Measurements from ENCODE around the gene KLHL41. TPM values are rescaled to one million over a fixed set of nuclear protein-coding genes. Genes with fewer than 3 reads are reported as not detected.
A peak's percentile ranks its signal among the peaks of the same experiment; 100 is the strongest.
"Not testable (repeated sequence)": the region's sequence is repeated elsewhere in the genome, so short reads cannot be mapped to it uniquely, and the experiment has no call there.

Gene KLHL41
- total RNA-seq, 1 donor from 2014 or later = 2.2 TPM

DNA sequence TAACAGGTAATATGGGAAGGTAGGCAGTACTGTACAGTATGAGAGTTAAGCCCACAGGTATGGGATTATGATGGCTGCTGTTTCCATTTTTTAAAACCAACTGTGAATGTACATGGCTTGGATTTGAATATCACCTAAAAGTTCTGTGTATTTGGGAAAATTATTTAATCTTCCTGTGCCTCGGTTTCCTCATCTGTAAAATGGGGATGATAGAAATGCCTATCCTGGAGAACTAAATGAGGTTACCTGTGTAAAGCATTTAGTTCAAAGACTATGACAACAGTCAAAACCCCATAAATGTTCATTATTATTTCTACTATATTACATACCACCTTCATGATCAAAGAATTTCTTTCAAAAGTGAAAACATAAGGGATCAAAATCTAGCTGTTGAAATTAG is 3.6 kb downstream of the KLHL41 start:
- no peaks in the 10 kb centered on the region for H3K36me3 Mint-ChIP-seq (ENCODE audit: low read depth)
- no peak overlapping the region for H3K27ac Mint-ChIP-seq (ENCODE audit: unreplicated experiment)
- peaks cover under 1% of the 10 kb centered on the region for H3K9me3 Mint-ChIP-seq (ENCODE audit: low read depth)
- H3K27me3 Mint-ChIP-seq (ENCODE audit: low read depth) = no peaks in the 10 kb centered on the region
- TF ChIP-seq, protein P1, sequence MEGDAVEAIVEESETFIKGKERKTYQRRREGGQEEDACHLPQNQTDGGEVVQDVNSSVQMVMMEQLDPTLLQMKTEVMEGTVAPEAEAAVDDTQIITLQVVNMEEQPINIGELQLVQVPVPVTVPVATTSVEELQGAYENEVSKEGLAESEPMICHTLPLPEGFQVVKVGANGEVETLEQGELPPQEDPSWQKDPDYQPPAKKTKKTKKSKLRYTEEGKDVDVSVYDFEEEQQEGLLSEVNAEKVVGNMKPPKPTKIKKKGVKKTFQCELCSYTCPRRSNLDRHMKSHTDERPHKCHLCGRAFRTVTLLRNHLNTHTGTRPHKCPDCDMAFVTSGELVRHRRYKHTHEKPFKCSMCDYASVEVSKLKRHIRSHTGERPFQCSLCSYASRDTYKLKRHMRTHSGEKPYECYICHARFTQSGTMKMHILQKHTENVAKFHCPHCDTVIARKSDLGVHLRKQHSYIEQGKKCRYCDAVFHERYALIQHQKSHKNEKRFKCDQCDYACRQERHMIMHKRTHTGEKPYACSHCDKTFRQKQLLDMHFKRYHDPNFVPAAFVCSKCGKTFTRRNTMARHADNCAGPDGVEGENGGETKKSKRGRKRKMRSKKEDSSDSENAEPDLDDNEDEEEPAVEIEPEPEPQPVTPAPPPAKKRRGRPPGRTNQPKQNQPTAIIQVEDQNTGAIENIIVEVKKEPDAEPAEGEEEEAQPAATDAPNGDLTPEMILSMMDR (IDR thresholded peaks at IDR 0.05) = no peak
- H3K4me3 Mint-ChIP-seq (ENCODE audit: unreplicated experiment) = no peak overlapping the region
- H3K4me1 Mint-ChIP-seq (ENCODE audit: low read depth) = peaks cover 48% of the 10 kb centered on the region
- no peak for DNase-seq (ENCODE audit: low spot score)

DNA sequence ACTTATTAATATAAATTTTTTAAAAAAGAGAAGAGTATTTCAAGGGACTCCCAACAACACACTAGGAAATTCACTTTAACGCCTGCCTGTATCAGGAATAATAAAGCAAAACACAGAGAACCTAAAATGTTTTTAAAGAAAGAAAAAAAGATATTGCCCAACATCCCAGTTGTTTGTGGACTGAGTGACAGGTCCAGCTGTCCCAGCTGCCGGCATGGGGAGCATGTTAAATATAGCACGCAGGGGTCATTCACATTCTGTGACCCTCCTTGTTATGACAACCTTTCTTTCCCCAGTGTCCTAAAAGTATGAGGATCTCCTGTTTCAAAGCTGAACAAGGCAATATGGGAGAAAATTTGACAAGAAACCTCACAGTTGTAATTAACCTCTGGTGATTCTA is 4.4 kb downstream of the KLHL41 start:
- H3K4me3 Mint-ChIP-seq (ENCODE audit: unreplicated experiment) = no peak overlapping the region
- H3K27me3 Mint-ChIP-seq (ENCODE audit: low read depth) = no peaks in the 10 kb centered on the region
- H3K36me3 Mint-ChIP-seq (ENCODE audit: low read depth) = no peaks in the 10 kb centered on the region
- H3K9me3 Mint-ChIP-seq (ENCODE audit: low read depth) = no peaks in the 10 kb centered on the region
- peaks cover 48% of the 10 kb centered on the region for H3K4me1 Mint-ChIP-seq (ENCODE audit: low read depth)
- TF ChIP-seq, protein P1 (IDR thresholded peaks at IDR 0.05) = no peak
- peak overlapping the region; percentile 17 for H3K27ac Mint-ChIP-seq (ENCODE audit: unreplicated experiment)
- no peak for DNase-seq (ENCODE audit: low spot score)

DNA sequence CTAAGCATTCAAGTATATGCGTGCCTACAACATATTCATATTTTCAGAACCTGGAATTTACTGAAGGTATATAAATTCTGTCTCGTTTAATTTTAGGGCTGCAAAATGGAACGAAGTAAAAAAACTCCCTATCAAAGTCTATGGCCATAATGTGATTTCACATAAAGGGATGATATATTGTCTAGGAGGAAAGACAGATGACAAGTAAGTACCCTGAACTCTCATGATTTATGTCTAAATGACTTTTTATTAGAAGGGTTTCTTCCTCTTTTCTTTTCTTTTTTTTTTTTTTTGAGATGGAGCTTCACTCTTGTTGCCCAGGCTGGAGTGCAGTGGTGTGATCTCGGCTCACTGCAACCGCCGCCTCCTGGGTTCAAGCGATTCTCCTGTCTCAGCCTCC is 5.3 kb downstream of the KLHL41 start:
- H3K27me3 Mint-ChIP-seq (ENCODE audit: low read depth); H3K9me3 Mint-ChIP-seq (ENCODE audit: low read depth); H3K36me3 Mint-ChIP-seq (ENCODE audit: low read depth); H3K4me3 Mint-ChIP-seq (ENCODE audit: unreplicated experiment); DNase-seq (ENCODE audit: low spot score); H3K27ac Mint-ChIP-seq (ENCODE audit: unreplicated experiment): not testable (repeated sequence)
- peaks cover 40% of the 10 kb centered on the region for H3K4me1 Mint-ChIP-seq (ENCODE audit: low read depth)

DNA sequence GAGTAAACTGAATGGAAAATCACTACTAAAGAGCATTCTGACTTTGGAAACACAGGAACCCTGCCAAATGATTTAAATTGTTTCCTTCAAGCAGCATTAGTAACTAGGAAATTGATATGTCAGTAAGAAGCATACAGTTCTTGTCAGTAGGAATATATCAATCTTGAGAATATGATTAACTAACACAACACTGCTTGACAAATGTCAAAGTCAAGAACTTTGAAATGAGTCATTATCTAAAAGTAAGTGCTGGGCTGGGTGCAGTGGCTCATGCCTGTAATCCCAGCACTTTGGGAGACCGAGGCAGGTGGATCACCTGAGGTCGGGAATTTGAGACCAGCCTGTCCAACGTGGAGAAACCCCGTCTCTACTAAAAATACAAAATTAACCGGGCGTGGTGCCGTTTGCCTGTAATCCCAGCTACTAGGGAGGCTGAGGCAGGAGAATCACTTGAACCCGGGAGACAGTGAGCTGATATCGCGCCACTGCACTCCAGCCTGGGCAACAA is 7.0 kb downstream of the KLHL41 start:
- not testable (repeated sequence) for H3K36me3 Mint-ChIP-seq (ENCODE audit: low read depth); H3K9me3 Mint-ChIP-seq (ENCODE audit: low read depth); H3K27ac Mint-ChIP-seq (ENCODE audit: unreplicated experiment); H3K4me3 Mint-ChIP-seq (ENCODE audit: unreplicated experiment); H3K27me3 Mint-ChIP-seq (ENCODE audit: low read depth); DNase-seq (ENCODE audit: low spot score)
- H3K4me1 Mint-ChIP-seq (ENCODE audit: low read depth) = peaks cover 27% of the 10 kb centered on the region

DNA sequence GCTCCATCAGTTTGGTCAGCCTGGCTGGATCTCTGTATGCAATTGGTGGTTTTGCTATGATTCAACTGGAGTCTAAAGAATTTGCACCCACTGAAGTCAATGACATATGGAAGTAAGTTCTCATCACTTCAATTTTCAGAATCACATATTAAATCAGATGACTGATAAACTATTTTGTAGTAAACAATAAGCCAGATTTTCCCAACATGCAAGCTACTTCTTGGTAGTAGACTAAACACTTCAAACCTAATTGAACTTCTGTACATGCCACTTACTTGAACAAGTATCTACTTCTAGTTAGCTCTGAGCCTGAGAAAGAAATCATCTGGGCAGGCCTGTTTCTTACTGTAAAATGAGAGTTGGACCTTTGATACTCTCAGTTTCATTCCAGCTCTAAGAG is 11.4 kb downstream of the KLHL41 start:
- no peak overlapping the region for H3K4me3 Mint-ChIP-seq (ENCODE audit: unreplicated experiment)
- no peaks in the 10 kb centered on the region for H3K27me3 Mint-ChIP-seq (ENCODE audit: low read depth)
- H3K27ac Mint-ChIP-seq (ENCODE audit: unreplicated experiment) = no peak overlapping the region
- no peak for DNase-seq (ENCODE audit: low spot score)
- peaks cover 5% of the 10 kb centered on the region for H3K36me3 Mint-ChIP-seq (ENCODE audit: low read depth)
- TF ChIP-seq, protein P1 (IDR thresholded peaks at IDR 0.05) = no peak
- H3K4me1 Mint-ChIP-seq (ENCODE audit: low read depth) = no peaks in the 10 kb centered on the region
- no peaks in the 10 kb centered on the region for H3K9me3 Mint-ChIP-seq (ENCODE audit: low read depth)

DNA sequence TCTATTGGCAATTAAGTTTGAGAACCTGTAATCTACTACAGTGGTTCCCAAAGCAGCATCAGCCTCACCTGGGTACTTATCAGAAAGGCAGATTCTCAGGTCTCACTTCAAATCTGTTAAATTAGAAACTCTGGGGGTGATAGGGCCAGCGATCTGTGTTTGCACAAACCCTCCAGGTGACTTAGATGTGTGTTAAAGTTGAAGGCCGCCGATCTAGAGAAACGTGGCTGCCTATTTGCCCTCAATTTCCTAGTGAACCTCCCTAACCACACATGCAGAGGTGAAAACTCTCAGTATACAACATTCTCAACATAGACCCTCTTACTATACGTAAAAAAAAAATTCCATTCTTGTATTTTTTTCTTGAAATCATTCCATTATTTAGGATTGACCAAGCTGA is 14.2 kb downstream of the KLHL41 start:
- Mint-ChIP-seq H3K4me3 (ENCODE audit: unreplicated experiment) (no peak overlapping the region), H3K4me1 (ENCODE audit: low read depth) (no peaks in the 10 kb centered on the region), H3K36me3 (ENCODE audit: low read depth) (peaks cover 8% of the 10 kb centered on the region), H3K27ac (ENCODE audit: unreplicated experiment) (no peak overlapping the region), H3K27me3 (ENCODE audit: low read depth) (no peaks in the 10 kb centered on the region), H3K9me3 (ENCODE audit: low read depth) (no peaks in the 10 kb centered on the region)
- TF ChIP-seq, protein P1 (IDR thresholded peaks at IDR 0.05) = no peak
- no peak for DNase-seq (ENCODE audit: low spot score)
